ENCODE data around the gene UPF3A.

GRCh38 chr13:114338959-114339358 lies 57.6 kb downstream of the UPF3A start:
- TF ChIP-seq CTCF (conservative IDR thresholded peaks at IDR 0.05) (no peak), ZFX (IDR thresholded peaks at IDR 0.05) (no peak)
